GM12892 (cell line): ENCODE measurements around the gene STOM.

Source experiments
- DNase-seq: peaks from one replicate; pipeline ENCODE4 v3.0.0; 2011; ENCODE audit not compliant: insufficient read length
- FAIRE-seq: peaks from 2 replicates; lab custom pipeline; 2011; peaks lifted over from hg19 to GRCh38; lab: Jason Lieb, UNC
- POLR2A ChIP-seq: IDR thresholded peaks from 2 replicates; pipeline ENCODE4 v1.6.1; 2011; ENCODE audit warnings: low read depth, low read length, control low read depth
- POLR2AphosphoS5 ChIP-seq: IDR thresholded peaks from 2 replicates; pipeline ENCODE4 v1.6.1; 2011; ENCODE audit warnings: low read depth, low read length, control low read depth
- TAF1 ChIP-seq: IDR thresholded peaks from 2 replicates; pipeline ENCODE4 v1.6.1; 2011; ENCODE audit warnings: low read depth, mild to moderate bottlenecking, control low read depth, low read length, borderline replicate concordance

Gene STOM

GRCh38 chr9:121324755-121325154 is 45.3 kb downstream of the STOM start:
- DNase-seq (no peak), FAIRE-seq (no peak)
- TF ChIP-seq POLR2A (no peak), POLR2AphosphoS5 (no peak), TAF1 (no peak)

GRCh38 chr9:121324316-121324715 is 45.7 kb downstream of the STOM start:
- TF ChIP-seq POLR2A: no peak
- TF ChIP-seq POLR2AphosphoS5: no peak
- no peak for TF ChIP-seq TAF1
- DNase-seq: no peak
- FAIRE-seq: no peak

- no peak for TF ChIP-seq POLR2A
- no peak for TF ChIP-seq TAF1
- TF ChIP-seq POLR2AphosphoS5: no peak
- FAIRE-seq (no peak), DNase-seq (no peak)
Measured at GRCh38 chr9:121323449-121324151, 46.5 kb downstream of the STOM start.

- no peak for TF ChIP-seq TAF1
- no peak for TF ChIP-seq POLR2AphosphoS5
- TF ChIP-seq POLR2A: no peak
- FAIRE-seq (no peak), DNase-seq (no peak)
Measured at GRCh38 chr9:121322737-121323448, 47.2 kb downstream of the STOM start.

DNA sequence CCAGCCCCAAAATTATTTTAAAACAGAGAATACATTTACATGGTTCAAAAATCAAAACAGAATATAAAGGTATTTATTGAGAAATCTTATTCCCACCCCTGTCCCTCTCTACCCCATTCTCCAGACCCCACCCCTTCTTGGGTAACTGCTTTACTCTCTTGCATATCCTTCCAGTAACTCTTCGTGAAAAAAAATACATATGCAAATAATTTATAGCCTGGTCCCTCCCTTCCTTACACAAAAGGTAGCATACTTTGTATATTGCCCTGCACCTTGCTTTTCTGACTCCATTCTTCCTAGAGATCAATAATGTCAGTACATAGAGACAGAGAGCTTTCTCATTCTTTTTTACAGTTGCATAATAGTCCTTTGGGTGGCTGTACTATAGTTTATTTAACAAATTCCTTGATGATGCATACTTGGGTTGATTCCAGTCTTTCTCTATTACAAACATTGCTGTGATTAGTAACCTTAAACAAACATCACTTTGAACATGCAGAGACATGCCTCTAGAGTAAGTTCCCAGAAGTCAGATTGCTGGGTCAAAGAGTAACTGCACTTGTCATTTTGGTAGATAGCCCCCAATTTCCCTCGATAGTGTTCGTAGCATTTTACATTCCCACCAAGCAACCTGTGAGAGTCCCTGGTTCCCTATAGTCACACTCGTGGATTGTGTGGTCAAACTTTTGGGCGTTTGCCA is 47.9 kb downstream of the STOM start:
- DNase-seq (no peak), FAIRE-seq (no peak)
- TF ChIP-seq POLR2AphosphoS5: no peak
- TF ChIP-seq POLR2A: no peak
- TF ChIP-seq TAF1: no peak

DNA sequence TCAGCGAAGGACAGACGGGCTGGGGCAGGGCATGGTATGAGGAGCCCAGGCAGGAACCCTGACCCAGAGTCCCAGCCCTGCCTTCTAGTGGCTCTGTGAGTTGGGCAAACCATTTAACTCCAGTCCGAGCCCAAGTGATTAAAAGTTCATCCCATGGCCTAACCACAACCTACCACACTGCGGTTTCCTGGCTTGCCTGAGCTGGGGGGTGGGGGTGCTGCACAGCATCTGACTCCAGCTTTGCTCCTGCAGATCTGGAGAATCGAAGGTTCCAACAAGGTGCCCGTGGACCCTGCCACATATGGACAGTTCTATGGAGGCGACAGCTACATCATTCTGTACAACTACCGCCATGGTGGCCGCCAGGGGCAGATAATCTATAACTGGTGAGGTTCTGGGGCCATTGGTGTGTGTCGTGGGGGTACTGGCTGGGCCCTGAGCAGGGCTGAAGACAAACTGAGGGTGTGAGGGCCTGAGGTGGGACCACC is 49.0 kb downstream of the STOM start:
- no peak for FAIRE-seq
- DNase-seq: no peak
- TF ChIP-seq TAF1 (no peak), POLR2A (no peak), POLR2AphosphoS5 (no peak)

DNA sequence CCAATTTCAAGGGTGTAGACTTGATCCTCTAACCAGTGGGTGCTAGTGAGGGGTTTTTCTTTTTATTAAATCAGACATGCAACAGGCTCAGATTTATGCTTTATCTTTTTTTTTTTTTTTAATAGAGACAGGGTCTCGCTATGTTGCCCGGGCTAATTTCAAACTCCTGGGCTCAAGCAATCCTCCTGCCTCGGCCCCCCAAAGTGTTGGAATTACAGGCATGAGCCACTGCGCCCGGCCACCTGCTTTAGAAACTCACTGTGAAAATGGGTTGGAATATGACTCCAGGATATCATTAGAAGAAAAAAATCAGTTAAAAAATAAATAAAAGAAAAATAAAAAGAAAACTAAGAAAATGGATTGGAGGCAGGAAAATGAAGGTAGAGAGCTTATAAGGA is 50.7 kb downstream of the STOM start:
- FAIRE-seq (no peak), DNase-seq (no peak)
- TF ChIP-seq POLR2AphosphoS5 (no peak), TAF1 (no peak), POLR2A (no peak)

- TF ChIP-seq TAF1 (no peak), POLR2AphosphoS5 (no peak), POLR2A (no peak)
- no peak for DNase-seq
Measured at GRCh38 chr9:121318631-121319382, 51.2 kb downstream of the STOM start.

DNA sequence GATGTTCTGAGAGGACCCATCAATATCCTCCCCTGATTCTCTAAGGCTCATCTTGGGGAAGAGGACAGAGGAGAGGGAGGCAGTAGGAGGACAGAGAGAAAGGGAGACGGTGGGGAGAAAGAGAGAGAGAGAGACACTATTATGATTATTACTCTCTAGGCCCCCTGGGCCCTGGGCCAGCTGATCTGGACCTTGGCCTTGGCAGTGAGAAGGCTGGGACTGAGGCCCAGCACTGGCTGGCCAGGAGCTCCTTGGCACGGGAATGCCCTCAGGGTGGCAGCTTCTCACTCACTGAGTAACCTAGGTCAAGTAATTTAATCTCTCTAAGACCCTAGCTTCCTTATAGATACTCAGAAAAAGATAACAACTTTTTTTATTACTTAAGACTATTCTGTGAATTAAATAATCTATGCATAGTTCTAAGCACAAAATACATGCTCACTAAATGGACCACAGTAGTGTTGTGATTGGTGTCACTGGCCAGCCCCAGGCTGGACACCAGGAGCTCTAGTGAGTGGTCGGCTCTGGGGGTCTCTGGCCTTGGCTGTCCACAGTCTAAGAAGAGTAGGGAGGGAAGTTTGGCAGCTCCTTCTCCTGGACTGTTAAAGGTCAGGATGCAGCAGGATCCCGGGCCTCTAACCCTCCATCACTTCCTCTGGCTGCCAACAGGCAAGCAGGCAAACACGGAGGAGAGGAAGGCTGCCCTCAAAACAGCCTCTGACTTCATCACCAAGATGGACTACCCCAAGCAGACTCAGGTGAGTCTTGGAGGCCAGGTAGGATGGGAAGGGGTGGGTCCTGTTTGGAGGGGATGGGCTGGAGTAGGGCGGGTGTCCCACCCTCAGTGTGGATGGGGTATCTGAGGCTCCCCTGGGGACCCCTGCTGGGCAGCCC is 52.1 kb downstream of the STOM start:
- FAIRE-seq (no peak), DNase-seq (no peak)
- no peak for TF ChIP-seq POLR2AphosphoS5
- no peak for TF ChIP-seq POLR2A
- no peak for TF ChIP-seq TAF1

More at GRCh38 chr9:121318631-121319382, 51.2 kb downstream of the STOM start:
- no peak for FAIRE-seq

DNA sequence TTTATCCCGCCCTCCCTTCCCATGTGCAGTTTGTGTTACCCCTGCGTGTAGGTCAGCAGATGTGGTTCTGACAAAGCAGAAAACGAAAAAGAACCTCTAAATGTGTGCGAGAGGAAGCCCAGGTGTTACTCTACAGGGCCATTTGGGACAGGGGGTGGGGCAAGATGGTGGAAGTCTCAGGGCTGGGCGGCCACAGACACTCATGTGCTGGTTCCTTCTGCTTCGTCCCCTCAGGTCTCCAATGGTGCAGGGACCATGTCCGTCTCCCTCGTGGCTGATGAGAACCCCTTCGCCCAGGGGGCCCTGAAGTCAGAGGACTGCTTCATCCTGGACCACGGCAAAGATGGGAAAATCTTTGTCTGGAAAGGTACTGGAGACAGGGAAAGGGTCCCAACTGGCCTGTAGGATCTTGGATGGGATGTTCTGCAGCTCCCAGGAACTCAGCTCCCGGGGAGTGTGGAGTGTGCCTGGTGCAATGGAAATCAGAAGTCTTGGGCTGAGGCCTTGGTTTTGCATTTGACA is 53.1 kb downstream of the STOM start:
- FAIRE-seq (no peak), DNase-seq (no peak)
- TF ChIP-seq TAF1 (no peak), POLR2A (no peak)
